ENCODE results near the gene APBA1. TPM values are rescaled to one million over a fixed set of nuclear protein-coding genes. Genes with fewer than 3 reads are reported as not detected.

APBA1 gene
- total and polyA plus RNA-seq, 2 of the 8 experiments (the other 6 are each of a cell fraction or from before 2014, with no cell fraction given), result 0.36 to 0.60 TPM

DNA sequence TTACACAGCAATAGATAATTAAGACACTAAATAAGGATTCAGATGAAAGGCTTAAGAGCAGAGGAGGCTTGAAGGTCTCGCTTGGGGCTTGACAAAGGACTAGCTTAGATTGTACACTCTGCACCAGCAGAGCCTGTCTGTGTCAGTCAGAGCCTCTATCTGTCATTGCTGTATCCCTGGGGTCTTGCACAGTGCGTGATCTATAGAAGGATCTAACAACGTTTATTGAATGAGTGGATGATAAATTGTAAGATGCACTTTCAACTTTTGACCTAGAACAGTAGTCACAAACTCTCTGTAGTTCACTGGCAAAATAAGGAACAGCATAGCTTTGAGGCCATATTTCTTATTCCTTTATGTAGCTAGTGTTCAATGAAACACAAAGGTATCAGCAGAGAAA is 173.7 kb downstream of the APBA1 start:
- no peak overlapping the region for H2BK15ac ChIP-seq (ENCODE audit: low read length)
- peaks cover 0 to 7% (median 3%) of the 10 kb centered on the region in 4 experiments; a peak in 3 of 7 replicates for H3K4me1 ChIP-seq (replicated peaks in 1 of 4; ENCODE audit: control insufficient read depth in 3 of 4, insufficient read depth in 4 of 4, low read length in 3 of 4)
- POLR2A ChIA-PET (ENCODE audit: partially characterized antibody), result no interaction called here
- H2AK5ac ChIP-seq (ENCODE audit: low read depth, low read length), result no peak overlapping the region
- H4K8ac ChIP-seq (ENCODE audit: extremely low read depth, insufficient read depth, low read length), result no peak overlapping the region
- FAIRE-seq (no peak), DNase-seq (ENCODE audit: low read depth in 1 of 2, low spot score in 2 of 2) (no peak)
- H3K4me3 ChIP-seq (ENCODE audit: extremely low read depth in 1 of 4, insufficient read depth in 2 of 4, low read depth in 3 of 4, low read length in 4 of 4), result no peak overlapping the region
- no peaks in the 10 kb centered on the region for H3K79me2 ChIP-seq (ENCODE audit: control insufficient read depth in 1 of 2, insufficient read depth in 2 of 2, low read length in 2 of 2)
- no peak overlapping the region for H3K14ac ChIP-seq (ENCODE audit: insufficient read length)
- H3K4ac ChIP-seq (replicated peaks; ENCODE audit: insufficient read length, low read depth, low read length), result no peak overlapping the region
- WGBS, 2 experiments (ENCODE audit: extremely low coverage in 1 of 2, insufficient coverage in 1 of 2, insufficient read length in 1 of 2, insufficient replicate concordance in 2 of 2, low coverage in 1 of 2, low lambda C conversion rate in 2 of 2, missing lambda C conversion rate in 1 of 2), result 89% methylated on average over 3 of the region's 3 CpGs; no CpG with 5 or more reads in 1 of the 2 experiments
- H2BK20ac ChIP-seq (ENCODE audit: low read length), result no peak overlapping the region
- no peaks in the 10 kb centered on the region for H3K27me3 ChIP-seq (replicated peaks in 1 of 4; ENCODE audit: control insufficient read depth in 3 of 4, extremely low read depth in 1 of 4, insufficient read depth in 3 of 4, low read length in 3 of 4)
- no peak overlapping the region for H2BK120ac ChIP-seq (replicated peaks; ENCODE audit: low read depth, low read length)
- no peak overlapping the region for H4K5ac ChIP-seq (ENCODE audit: insufficient read length, low read depth, low read length)
- CTCF ChIA-PET (ENCODE audit: partially characterized antibody), result interaction anchor here (1.1 kb wide), 1 partner anchor 57 kb away, joined by 4 read pairs; no protein-coding TSS in a partner anchor
- no peaks in the 10 kb centered on the region for H3K9me3 ChIP-seq (ENCODE audit: insufficient read depth in 2 of 2, low read depth in 1 of 2, low read length in 1 of 2)
- no peak overlapping the region for H2AFZ ChIP-seq (ENCODE audit: low read length)
- H3K27ac ChIP-seq (ENCODE audit: low read depth, low read length), result no peak overlapping the region
- no peak overlapping the region for H3K23ac ChIP-seq (ENCODE audit: insufficient read length)
- H3K23me2 ChIP-seq (ENCODE audit: low read depth, low read length), result no peaks in the 10 kb centered on the region
- no peak overlapping the region for H3K56ac ChIP-seq (replicated peaks; ENCODE audit: insufficient read length, low read depth, low read length)
- no peak overlapping the region for H3K4me2 ChIP-seq (ENCODE audit: insufficient read depth in 1 of 2, low read depth in 2 of 2, low read length in 2 of 2)
- no peak overlapping the region for H2BK5ac ChIP-seq (ENCODE audit: low read depth, low read length)
- no peaks in the 10 kb centered on the region for H3K79me1 ChIP-seq (ENCODE audit: low read depth, low read length)
- no peak overlapping the region for H3K9ac ChIP-seq (replicated peaks in 1 of 4; ENCODE audit: extremely low read depth in 1 of 4, low read depth in 3 of 4, low read length in 3 of 4)
- H4K91ac ChIP-seq (replicated peaks; ENCODE audit: insufficient read length, low read length), result no peak overlapping the region
- no peak overlapping the region for H3K18ac ChIP-seq (ENCODE audit: extremely low read depth, low read length)
- no peak overlapping the region for H2BK12ac ChIP-seq (ENCODE audit: low read depth, low read length)
- H3K36me3 ChIP-seq (ENCODE audit: control insufficient read depth in 2 of 4, insufficient read depth in 4 of 4, low read length in 3 of 4), result no peaks in the 10 kb centered on the region
- no peaks in the 10 kb centered on the region for H4K20me1 ChIP-seq (replicated peaks in 1 of 2; ENCODE audit: control insufficient read depth in 1 of 2, insufficient read depth in 2 of 2, low read length in 2 of 2)
- no peak for TF ChIP-seq KDM1A (IDR thresholded peaks at IDR 0.05; ENCODE audit: borderline replicate concordance, low read length)
- TF ChIP-seq RXRA (IDR thresholded peaks at IDR 0.05; ENCODE audit: insufficient read depth, low read depth, low read length), result no peak
- no peak for TF ChIP-seq EP300 (IDR thresholded peaks at IDR 0.05; ENCODE audit: borderline replicate concordance in 1 of 2, low read depth in 2 of 2, low read length in 2 of 2)
- TF ChIP-seq NANOG (IDR thresholded peaks at IDR 0.05; ENCODE audit: insufficient read depth, low read depth, low read length, poor library complexity, severe bottlenecking), result no peak
- no peak for TF ChIP-seq SAP30 (IDR thresholded peaks at IDR 0.05; ENCODE audit: insufficient read depth, insufficient replicate concordance, low read length)
- no peak for TF ChIP-seq CHD1 (IDR thresholded peaks at IDR 0.05; ENCODE audit: low read depth, low read length)
- TF ChIP-seq BACH1 (IDR thresholded peaks at IDR 0.05; ENCODE audit: low read length), result no peak
- TF ChIP-seq CBX8 (IDR thresholded peaks at IDR 0.05; ENCODE audit: borderline replicate concordance, low read depth, low read length), result no peak
- TF ChIP-seq POLR2A (IDR thresholded peaks at IDR 0.05; ENCODE audit: control extremely low read depth in 1 of 2, low read depth in 2 of 2, low read length in 2 of 2), result no peak
- TF ChIP-seq, protein P1, sequence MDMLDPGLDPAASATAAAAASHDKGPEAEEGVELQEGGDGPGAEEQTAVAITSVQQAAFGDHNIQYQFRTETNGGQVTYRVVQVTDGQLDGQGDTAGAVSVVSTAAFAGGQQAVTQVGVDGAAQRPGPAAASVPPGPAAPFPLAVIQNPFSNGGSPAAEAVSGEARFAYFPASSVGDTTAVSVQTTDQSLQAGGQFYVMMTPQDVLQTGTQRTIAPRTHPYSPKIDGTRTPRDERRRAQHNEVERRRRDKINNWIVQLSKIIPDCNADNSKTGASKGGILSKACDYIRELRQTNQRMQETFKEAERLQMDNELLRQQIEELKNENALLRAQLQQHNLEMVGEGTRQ (IDR thresholded peaks at IDR 0.05; ENCODE audit: low read length), result no peak

Data from H1 (cell line).